BE2C (cell line): Measurements from ENCODE around the gene PCDHB3.
A peak's percentile ranks its signal among the peaks of the same experiment; 100 is the strongest.
"Not testable (repeated sequence)": the region's sequence is repeated elsewhere in the genome, so short reads cannot be mapped to it uniquely, and the experiment has no call there.

Experiments used
- DNase-seq: peaks from one replicate; pipeline ENCODE4 v3.0.0-alpha.2; 2020
- H3K27me3 ChIP-seq: fragments of 250-450 bp; sonication (Bioruptor Pico); 2 replicates; pipeline ENCODE4 v1.5.1; 2020; ENCODE audit warnings: mild to moderate bottlenecking
- H3K36me3 ChIP-seq: fragments of 250-450 bp; sonication (Bioruptor Pico); 2 replicates; pipeline ENCODE4 v1.5.1; 2020; ENCODE audit warnings: mild to moderate bottlenecking
- H3K4me1 ChIP-seq: fragments of 250-450 bp; sonication (Bioruptor Pico); 2 replicates; pipeline ENCODE4 v1.5.1; 2020
- H3K4me3 ChIP-seq: 2 replicates; pipeline ENCODE4 v1.5.1; 2011; ENCODE audit warnings: low read depth, low read length
- H3K9me3 ChIP-seq: fragments of 250-450 bp; sonication (Bioruptor Pico); 2 replicates; pipeline ENCODE4 v1.5.1; 2020
- CTCF ChIP-seq: IDR thresholded peaks from 2 replicates; pipeline ENCODE4 v1.5.1; 2012; ENCODE audit warnings: mild to moderate bottlenecking, low read depth, low read length

The PCDHB3 gene

GRCh38 chr5:141084487-141084989, 15.7 kb upstream of the PCDHB3 start:
- Histone ChIP-seq H3K4me1 (no peaks in the 10 kb centered on the region), H3K27me3 (no peaks in the 10 kb centered on the region), H3K36me3 (no peaks in the 10 kb centered on the region), H3K9me3 (no peaks in the 10 kb centered on the region), H3K4me3 (peak overlapping the region; percentile 81)
- TF ChIP-seq CTCF, result peak; percentile 85
- peak; percentile 79 for DNase-seq

- H3K4me3 ChIP-seq, result peak within 1 kb of the TSS; percentile 78
- TF ChIP-seq CTCF, result peak; percentile 65
- peak; percentile 76 for DNase-seq
- no peaks in the 10 kb centered on the region for H3K36me3 ChIP-seq
- H3K4me1 ChIP-seq, result no peaks in the 10 kb centered on the region
- H3K9me3 ChIP-seq, result no peaks in the 10 kb centered on the region
- no peaks in the 10 kb centered on the region for H3K27me3 ChIP-seq
Measured at GRCh38 chr5:141094481-141095262, 5.6 kb upstream of the PCDHB3 start, which contains the start of gene PCDHB2. TSS of gene PCDHB2 (plus strand) at chr5:141094615. CDS start at chr5:141094791, 176 bp downstream.

DNA sequence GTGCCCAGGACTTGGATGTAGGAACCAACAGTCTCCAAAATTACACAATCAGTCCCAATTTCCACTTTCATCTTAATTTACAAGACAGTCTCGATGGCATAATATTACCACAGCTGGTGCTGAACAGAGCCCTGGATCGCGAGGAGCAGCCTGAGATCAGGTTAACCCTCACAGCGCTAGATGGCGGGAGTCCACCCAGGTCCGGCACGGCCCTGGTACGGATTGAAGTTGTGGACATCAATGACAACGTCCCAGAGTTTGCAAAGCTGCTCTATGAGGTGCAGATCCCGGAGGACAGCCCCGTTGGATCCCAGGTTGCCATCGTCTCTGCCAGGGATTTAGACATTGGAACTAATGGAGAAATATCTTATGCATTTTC, 5.0 kb upstream of the PCDHB3 start:
- Histone ChIP-seq H3K4me3 (peak overlapping the region; percentile 78), H3K36me3 (no peaks in the 10 kb centered on the region), H3K9me3 (no peaks in the 10 kb centered on the region), H3K4me1 (no peaks in the 10 kb centered on the region), H3K27me3 (no peaks in the 10 kb centered on the region)
- TF ChIP-seq CTCF, result no peak
- DNase-seq, result no peak

DNA sequence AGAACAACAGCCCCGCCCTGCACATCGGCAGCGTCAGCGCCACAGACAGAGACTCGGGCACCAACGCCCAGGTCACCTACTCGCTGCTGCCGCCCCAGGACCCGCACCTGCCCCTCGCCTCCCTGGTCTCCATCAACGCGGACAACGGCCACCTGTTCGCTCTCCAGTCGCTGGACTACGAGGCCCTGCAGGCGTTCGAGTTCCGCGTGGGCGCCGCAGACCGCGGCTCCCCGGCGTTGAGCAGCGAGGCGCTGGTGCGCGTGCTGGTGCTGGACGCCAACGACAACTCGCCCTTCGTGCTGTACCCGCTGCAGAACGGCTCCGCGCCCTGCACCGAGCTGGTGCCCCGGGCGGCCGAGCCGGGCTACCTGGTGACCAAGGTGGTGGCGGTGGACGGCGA, 4.1 kb upstream of the PCDHB3 start:
- H3K4me1 ChIP-seq, H3K4me3 ChIP-seq, H3K9me3 ChIP-seq, H3K27me3 ChIP-seq, H3K36me3 ChIP-seq, DNase-seq: not testable (repeated sequence)

DNA sequence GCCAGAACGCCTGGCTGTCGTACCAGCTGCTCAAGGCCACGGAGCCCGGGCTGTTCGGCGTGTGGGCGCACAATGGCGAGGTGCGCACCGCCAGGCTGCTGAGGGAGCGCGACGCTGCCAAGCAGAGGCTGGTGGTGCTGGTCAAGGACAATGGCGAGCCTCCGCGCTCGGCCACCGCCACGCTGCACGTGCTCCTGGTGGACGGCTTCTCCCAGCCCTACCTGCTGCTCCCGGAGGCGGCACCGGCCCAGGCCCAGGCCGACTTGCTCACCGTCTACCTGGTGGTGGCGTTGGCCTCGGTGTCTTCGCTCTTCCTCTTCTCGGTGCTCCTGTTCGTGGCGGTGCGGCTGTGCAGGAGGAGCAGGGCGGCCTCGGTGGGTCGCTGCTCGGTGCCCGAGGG, 3.7 kb upstream of the PCDHB3 start:
- H3K4me3 ChIP-seq, H3K36me3 ChIP-seq, H3K27me3 ChIP-seq, H3K9me3 ChIP-seq, DNase-seq, H3K4me1 ChIP-seq: not testable (repeated sequence)

GRCh38 chr5:141101059-141101458, 786 bp downstream of the PCDHB3 start:
- no peak for DNase-seq
- Histone ChIP-seq H3K27me3 (no peaks in the 10 kb centered on the region), H3K36me3 (no peaks in the 10 kb centered on the region), H3K4me3 (no peak overlapping the region), H3K4me1 (no peaks in the 10 kb centered on the region), H3K9me3 (no peaks in the 10 kb centered on the region)
- no peak for TF ChIP-seq CTCF

- not testable (repeated sequence) for H3K4me3 ChIP-seq, DNase-seq, H3K9me3 ChIP-seq, H3K27me3 ChIP-seq, H3K36me3 ChIP-seq, H3K4me1 ChIP-seq
Measured at GRCh38 chr5:141102070-141102469, 1.8 kb downstream of the PCDHB3 start.

DNA sequence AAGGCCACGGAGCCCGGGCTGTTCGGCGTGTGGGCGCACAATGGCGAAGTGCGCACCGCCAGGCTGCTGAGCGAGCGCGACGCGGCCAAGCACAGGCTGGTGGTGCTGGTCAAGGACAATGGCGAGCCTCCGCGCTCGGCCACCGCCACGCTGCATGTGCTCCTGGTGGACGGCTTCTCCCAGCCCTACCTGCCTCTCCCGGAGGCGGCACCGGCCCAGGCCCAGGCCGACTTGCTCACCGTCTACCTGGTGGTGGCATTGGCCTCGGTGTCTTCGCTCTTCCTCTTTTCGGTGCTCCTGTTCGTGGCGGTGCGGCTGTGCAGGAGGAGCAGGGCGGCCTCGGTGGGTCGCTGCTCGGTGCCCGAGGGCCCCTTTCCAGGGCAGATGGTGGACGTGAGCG, 2.2 kb downstream of the PCDHB3 start:
- not testable (repeated sequence) for H3K4me1 ChIP-seq, DNase-seq, H3K4me3 ChIP-seq, H3K9me3 ChIP-seq, H3K27me3 ChIP-seq, H3K36me3 ChIP-seq
